Adrenal gland (tissue), 12 donors: ENCODE data around the gene TGFBR1. TPM values are rescaled to one million over a fixed set of nuclear protein-coding genes. Genes with fewer than 3 reads are reported as not detected.

Experiments used
- DNase-seq, 7 donors: peaks; one replicate each; pipeline ENCODE4 v3.0.0-alpha.2; 2019 to 2020
- H3K27ac ChIP-seq, 5 donors: fragments of 200-600 bp; sonication (generic) in 4 of 5; 1 replicate in 3 of 5; 2 replicates in 2 of 5; pipeline versions ENCODE4 v1.5.1 to v1.8.0; 2016 to 2020; ENCODE audit warnings: mild to moderate bottlenecking in 1 of 5
- H3K27me3 ChIP-seq: fragments of 200-600 bp; 2 replicates; pipeline ENCODE4 v1.8.0; 2021
- H3K36me3 ChIP-seq, 2 donors: fragments of 200-600 bp; replicated peaks in 1 of 2; 1 replicate in 1 of 2; 2 replicates in 1 of 2; pipeline versions ENCODE4 v1.5.1 to v1.8.0; 2018 to 2022
- H3K4me1 ChIP-seq, 2 donors: fragments of 200-600 bp; replicated peaks in 1 of 2; 1 replicate in 1 of 2; 2 replicates in 1 of 2; pipeline versions ENCODE4 v1.5.1 to v1.8.0; 2018 to 2021
- H3K4me3 ChIP-seq, 4 donors: fragments of 200-600 bp; sonication (generic) in 3 of 4; one replicate each; pipeline ENCODE4 v1.5.1; 2016 to 2018
- H3K9me3 ChIP-seq, 3 donors: fragments of 200-600 bp; sonication (generic) in 1 of 3; replicated peaks in 1 of 3; 1 replicate in 2 of 3; 2 replicates in 1 of 3; pipeline versions ENCODE4 v1.5.1 to v1.8.0; 2016 to 2021
- CTCF ChIP-seq, 6 experiments: fragments of 450-650 bp in 4 of 6; fragments of 200-600 bp in 2 of 6; sonication (generic) in 1 of 6; IDR thresholded peaks; 1 replicate in 5 of 6; 2 replicates in 1 of 6; pipeline versions ENCODE4 v1.5.1 to v1.8.0; 2016 to 2021; ENCODE audit warnings: antibody characterized with exemption in 6 of 6, mild to moderate bottlenecking in 2 of 6, moderate library complexity in 1 of 6
- POLR2A ChIP-seq, 2 donors: fragments of 450-650 bp; IDR thresholded peaks; one replicate each; pipeline ENCODE4 v1.6.1; 2017; ENCODE audit warnings: antibody characterized with exemption in 2 of 2, mild to moderate bottlenecking in 2 of 2, moderate library complexity in 1 of 2
- WGBS, 4 donors: extraction: QIAGEN DNeasy Blood & Tissue Kit in 2 of 4; methylation state at CpG; one replicate each; pipeline versions ENCODE4 v1.1.5 to v1.1.7; 2013 to 2017; 5-methylcytosine and 5-hydroxymethylcytosine counted together
- intact Hi-C, 2 donors: fragments of 100-400 bp; cut with DNase I; formaldehyde crosslinking; loops; one replicate each; pipeline versions ENCODE4 v1.14.1 to v1.15.0; 2022 to 2023
- polyA plus RNA-seq, 3 donors: library from polyadenylated mRNA; stranded (reverse); fragments of 200-250 nt in 2 of 3; fragments of 350-450 nt in 1 of 3; fragmentation: Illumina TruSeq in 1 of 3; extraction: RNeasy Lipid Tissue Mini Kit (QIAGEN cat#74804) in 1 of 3; gene quantifications; one replicate each; pipeline ENCODE4 v1.2.3, GENCODE V29; 2013 to 2014
- total RNA-seq, 9 donors: library from RNA; depleted of rRNA in 4 of 9; stranded (reverse); fragments of >200 nt in 4 of 9; fragments of 120-200 nt in 1 of 9; fragmentation: NEBNext Ultra II Directional in 1 of 9; extraction: Animal tissue kit (Norgen Biotek cat#: 25700) in 1 of 9; gene quantifications; one replicate each; pipeline versions ENCODE4 v1.1.0 to v1.2.4, GENCODE V29; 2013 to 2023
- donor health status: healthy with polysubstance abuse.
- donor health status: Bipolar disorder and iron deficiency.
- donor health status: DM: yes; HTN: yes; CAD: no.
- donor health status: DM: no; HTN: no; CAD: no.
- donor health status: DM: no; HTN: no; CAD: no.
- donor health status: DM: yes; HTN: yes; CAD: no.

TGFBR1 gene
- total and polyA plus RNA-seq, 12 donors: 5.5 to 38.5 (median 25.4) TPM

DNA sequence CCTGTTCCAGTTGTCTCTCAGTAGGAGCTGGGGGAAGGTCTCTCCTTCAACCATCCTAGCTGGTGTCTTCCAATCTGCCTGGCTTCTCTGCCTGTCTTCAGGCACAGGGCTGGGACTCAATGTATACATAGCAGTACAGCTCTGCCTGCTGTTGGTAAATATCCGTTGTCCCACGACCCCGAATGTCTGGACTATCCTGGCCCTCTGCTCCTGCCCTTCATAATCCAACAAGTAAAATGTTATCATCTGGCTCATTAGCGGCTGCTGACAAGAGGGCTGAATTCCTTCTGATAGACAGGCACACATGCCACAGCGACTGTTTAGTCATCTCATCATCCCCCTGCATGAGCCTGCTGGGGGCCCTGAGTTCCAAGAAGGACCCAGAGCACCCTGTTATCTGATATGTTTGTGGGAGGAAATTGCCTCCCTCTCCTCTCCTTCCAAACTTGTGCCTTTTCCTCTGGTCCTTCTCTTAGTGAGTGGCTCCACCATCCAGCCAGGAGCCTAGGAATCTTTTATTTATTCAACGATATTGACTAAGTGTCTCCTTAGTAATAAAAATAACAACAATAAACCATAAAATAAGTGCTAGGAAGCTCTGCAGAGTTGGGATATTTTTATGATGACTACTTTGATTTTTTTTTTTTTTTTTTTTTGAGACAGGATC, 29.5 kb upstream of the TGFBR1 start:
- Histone ChIP-seq H3K27ac (no peak overlapping the region), H3K4me3 (no peak overlapping the region), H3K27me3 (no peaks in the 10 kb centered on the region), H3K9me3 (no peaks in the 10 kb centered on the region), H3K4me1 (peaks cover 0 to 6% of the 10 kb centered on the region in 2 donors), H3K36me3 (no peaks in the 10 kb centered on the region)
- TF ChIP-seq POLR2A (IDR thresholded peaks at IDR 0.05) (no peak), CTCF (IDR thresholded peaks at IDR 0.05) (no peak)
- WGBS, 4 donors: 45 to 55% (median 52%) methylated on average over 6 of the region's 6 CpGs
- peak in 1 of 7 donors; percentile 35 for DNase-seq
- intact Hi-C loops: no loop called here

- 76 to 82% (median 79%) methylated on average over 4 of the region's 4 CpGs for WGBS, 4 donors
- TF ChIP-seq POLR2A (IDR thresholded peaks at IDR 0.05) (no peak), CTCF (IDR thresholded peaks at IDR 0.05) (no peak)
- no peak overlapping the region for H3K27ac ChIP-seq
These were observed 28.9 kb upstream of the TGFBR1 start for GRCh38 chr9:99076030-99076429.

DNA sequence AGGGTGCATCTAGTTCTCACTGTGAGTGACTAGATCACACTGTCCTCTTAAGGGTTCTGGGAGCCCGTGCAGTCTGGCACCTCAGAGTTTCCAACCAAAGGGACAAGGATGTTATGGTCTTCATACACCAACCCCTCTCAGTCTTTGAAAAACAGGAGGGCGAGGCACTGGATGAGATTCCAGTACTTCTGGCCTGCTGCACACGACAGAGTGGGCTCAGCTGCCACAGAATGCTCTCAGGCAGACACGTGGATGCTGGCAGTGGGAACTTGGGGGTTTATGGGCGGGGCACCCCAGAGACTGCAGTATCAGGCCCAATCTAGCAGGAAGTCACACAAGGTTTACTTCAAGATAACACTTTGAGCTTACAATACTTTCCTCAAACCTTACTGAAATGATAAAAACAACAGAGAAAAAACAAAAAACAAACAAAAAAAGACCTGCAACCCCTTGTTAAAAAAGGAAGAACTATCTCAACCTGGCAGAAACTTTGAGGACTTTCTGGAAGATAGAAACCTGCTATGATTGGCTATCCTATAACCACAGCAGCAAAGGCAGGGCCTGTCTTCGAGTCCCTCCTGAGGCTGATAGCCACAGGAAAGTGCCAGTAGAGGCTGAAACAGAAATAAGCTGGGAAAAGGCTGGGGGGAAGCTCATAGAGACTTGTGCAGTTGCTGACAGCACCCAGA, 28.3 kb upstream of the TGFBR1 start:
- intact Hi-C loops: no loop called here
- no peaks in the 10 kb centered on the region for H3K36me3 ChIP-seq
- 42 to 50% (median 48%) methylated on average over 6 of the region's 6 CpGs for WGBS, 4 donors
- H3K9me3 ChIP-seq: no peaks in the 10 kb centered on the region
- no peak overlapping the region for H3K27ac ChIP-seq
- no peak overlapping the region for H3K4me3 ChIP-seq
- TF ChIP-seq CTCF (IDR thresholded peaks at IDR 0.05) (no peak), POLR2A (IDR thresholded peaks at IDR 0.05) (no peak)
- peak in 1 of 7 donors; percentile 50 for DNase-seq
- no peaks in the 10 kb centered on the region for H3K27me3 ChIP-seq
- peaks cover 0 to 2% of the 10 kb centered on the region in 2 donors for H3K4me1 ChIP-seq

More at GRCh38 chr9:99076030-99076429, 28.9 kb upstream of the TGFBR1 start:
- Histone ChIP-seq H3K36me3 (no peaks in the 10 kb centered on the region), H3K9me3 (no peaks in the 10 kb centered on the region), H3K4me1 (peaks cover 0 to 6% of the 10 kb centered on the region in 2 donors), H3K27me3 (no peaks in the 10 kb centered on the region), H3K4me3 (no peak overlapping the region)
- DNase-seq: peak in 1 of 7 donors; percentile 18
- intact Hi-C loops: no loop called here

DNA sequence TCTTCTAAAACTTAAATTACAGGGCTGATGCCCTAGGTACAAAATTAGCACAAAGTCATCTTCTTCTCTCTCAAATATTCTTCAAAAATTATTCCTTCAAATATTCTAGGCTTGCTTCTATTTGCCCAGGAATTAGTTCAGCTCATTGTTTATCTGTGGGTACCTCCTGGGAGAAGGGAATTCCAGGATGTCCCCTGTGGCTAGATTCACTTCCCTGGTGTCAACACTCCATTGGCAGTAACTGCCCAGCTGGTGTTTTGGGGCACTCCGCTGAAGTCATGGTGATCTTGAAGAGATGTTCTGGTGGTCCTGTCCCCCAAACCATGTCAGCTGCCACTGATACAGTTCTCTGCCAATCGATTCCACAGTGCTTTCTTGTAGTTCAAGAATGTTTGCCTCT, 26.2 kb upstream of the TGFBR1 start:
- peak in 1 of 7 donors; percentile 35 for DNase-seq

More for the DNA sequence above, 26.2 kb upstream of the TGFBR1 start:
- Histone ChIP-seq H3K27me3 (no peaks in the 10 kb centered on the region), H3K4me3 (no peak overlapping the region), H3K36me3 (no peaks in the 10 kb centered on the region), H3K27ac (no peak overlapping the region), H3K9me3 (no peaks in the 10 kb centered on the region), H3K4me1 (no peaks in the 10 kb centered on the region)
- TF ChIP-seq CTCF (IDR thresholded peaks at IDR 0.05) (no peak), POLR2A (IDR thresholded peaks at IDR 0.05) (no peak)
- intact Hi-C loops: no loop called here
- WGBS, 4 donors: 72 to 92% (median 79%) methylated on average over 2 of the region's 2 CpGs
